Measurements from ENCODE around the gene PROZ. TPM values are rescaled to one million over a fixed set of nuclear protein-coding genes. Genes with fewer than 3 reads are reported as not detected.

PROZ gene
- total and polyA plus RNA-seq, 7 donors: not detected

GRCh38 chr13:113126265-113127150 lies 31.9 kb upstream of the PROZ start:
- DNase-seq: no peak
- no peaks in the 10 kb centered on the region for H3K4me1 ChIP-seq
- no peaks in the 10 kb centered on the region for H3K9me3 ChIP-seq
- no peak for ATAC-seq
- WGBS, 3 donors: 90 to 92% (median 91%) methylated on average over 18 of the region's 18 CpGs
- TF ChIP-seq CTCF (IDR thresholded peaks at IDR 0.05): no peak
- peaks cover 0 to 12% (median 0%) of the 10 kb centered on the region in 3 donors for H3K27me3 ChIP-seq (ENCODE audit: insufficient read depth in 3 of 3, low read length in 2 of 3)
- intact Hi-C loops (cut with DNase I): no loop called here
- H3K4me3 ChIP-seq: no peak overlapping the region
- H3K27ac ChIP-seq: no peak overlapping the region
- no peaks in the 10 kb centered on the region for H3K36me3 ChIP-seq (ENCODE audit: insufficient read depth in 1 of 2, low read depth in 1 of 2)

- no peak overlapping the region for H3K27ac ChIP-seq
- ATAC-seq (no peak), DNase-seq (no peak)
- no peak for TF ChIP-seq CTCF (IDR thresholded peaks at IDR 0.05)
- H3K27me3 ChIP-seq (ENCODE audit: insufficient read depth in 3 of 3, low read length in 2 of 3): no peaks in the 10 kb centered on the region
- no peaks in the 10 kb centered on the region for H3K9me3 ChIP-seq
- intact Hi-C loops (cut with DNase I): no loop called here
- no peaks in the 10 kb centered on the region for H3K4me1 ChIP-seq
- peak overlapping the region; percentile 46 for H3K4me3 ChIP-seq
- no peaks in the 10 kb centered on the region for H3K36me3 ChIP-seq (ENCODE audit: insufficient read depth in 1 of 2, low read depth in 1 of 2)
- WGBS, 3 donors: 75 to 80% (median 79%) methylated on average over 27 of the region's 27 CpGs
Measured at GRCh38 chr13:113129480-113129879, 29.0 kb upstream of the PROZ start.

GRCh38 chr13:113129921-113130750 lies 28.3 kb upstream of the PROZ start:
- Histone ChIP-seq H3K4me1 (no peaks in the 10 kb centered on the region), H3K27ac (no peak overlapping the region), H3K27me3 (ENCODE audit: insufficient read depth in 3 of 3, low read length in 2 of 3) (no peaks in the 10 kb centered on the region), H3K9me3 (no peaks in the 10 kb centered on the region), H3K36me3 (ENCODE audit: insufficient read depth in 1 of 2, low read depth in 1 of 2) (no peaks in the 10 kb centered on the region), H3K4me3 (peak overlapping the region; percentile 46)
- WGBS, 3 donors: 56 to 60% (median 59%) methylated on average over 59 to 60 of the region's 60 CpGs
- intact Hi-C loops (cut with DNase I): no loop called here
- DNase-seq (peak in 1 of 2 donors; percentile 56), ATAC-seq (no peak)
- TF ChIP-seq CTCF (IDR thresholded peaks at IDR 0.05): no peak

GRCh38 chr13:113135281-113135760 lies 23.1 kb upstream of the PROZ start:
- Histone ChIP-seq H3K9me3 (no peaks in the 10 kb centered on the region), H3K36me3 (ENCODE audit: insufficient read depth in 1 of 2, low read depth in 1 of 2) (no peaks in the 10 kb centered on the region), H3K4me3 (no peak overlapping the region), H3K27ac (no peak overlapping the region), H3K27me3 (ENCODE audit: insufficient read depth in 3 of 3, low read length in 2 of 3) (no peaks in the 10 kb centered on the region), H3K4me1 (no peaks in the 10 kb centered on the region)
- no peak for TF ChIP-seq CTCF (IDR thresholded peaks at IDR 0.05)
- WGBS, 3 donors: 86 to 92% (median 88%) methylated on average over 2 of the region's 2 CpGs
- ATAC-seq: no peak
- DNase-seq: no peak
- intact Hi-C loops (cut with DNase I): no loop called here

Data from psoas muscle (tissue), 8 donors.